RWPE1 (cell line): ENCODE measurements around the gene RELA.

Experiments used
- CTCF ChIA-PET: fragments of 350-600 bp; sonication (Branson Sonifier 250); formaldehyde crosslinking; extraction: SDS; loops from one replicate; lab custom pipeline; 2021; lab: Yijun Ruan, JAX
- POLR2A ChIA-PET: fragments of 400-600 bp; formaldehyde crosslinking; extraction: SDS; loops from one replicate; lab custom pipeline; 2020; ENCODE audit warnings: antibody characterized with exemption; ENCODE audit not compliant: low non-redundant PET; lab: Yijun Ruan, JAX
- DNase-seq: peaks from one replicate; pipeline ENCODE4 v3.0.0; 2012; ENCODE audit warnings: low spot score
- H3K27ac ChIP-seq: fragments of 450-650 bp; 2 replicates; pipeline ENCODE4 v1.5.1; 2017
- TF ChIP-seq, protein P1 (sequence below): fragments of 450-650 bp; conservative IDR thresholded peaks from 2 replicates; pipeline ENCODE4 v1.5.1; 2017; ENCODE audit warnings: low read depth, mild to moderate bottlenecking

Gene RELA

GRCh38 chr11:65607614-65608426, 54.9 kb downstream of the RELA start:
- DNase-seq = no peak
- TF ChIP-seq, protein P1, sequence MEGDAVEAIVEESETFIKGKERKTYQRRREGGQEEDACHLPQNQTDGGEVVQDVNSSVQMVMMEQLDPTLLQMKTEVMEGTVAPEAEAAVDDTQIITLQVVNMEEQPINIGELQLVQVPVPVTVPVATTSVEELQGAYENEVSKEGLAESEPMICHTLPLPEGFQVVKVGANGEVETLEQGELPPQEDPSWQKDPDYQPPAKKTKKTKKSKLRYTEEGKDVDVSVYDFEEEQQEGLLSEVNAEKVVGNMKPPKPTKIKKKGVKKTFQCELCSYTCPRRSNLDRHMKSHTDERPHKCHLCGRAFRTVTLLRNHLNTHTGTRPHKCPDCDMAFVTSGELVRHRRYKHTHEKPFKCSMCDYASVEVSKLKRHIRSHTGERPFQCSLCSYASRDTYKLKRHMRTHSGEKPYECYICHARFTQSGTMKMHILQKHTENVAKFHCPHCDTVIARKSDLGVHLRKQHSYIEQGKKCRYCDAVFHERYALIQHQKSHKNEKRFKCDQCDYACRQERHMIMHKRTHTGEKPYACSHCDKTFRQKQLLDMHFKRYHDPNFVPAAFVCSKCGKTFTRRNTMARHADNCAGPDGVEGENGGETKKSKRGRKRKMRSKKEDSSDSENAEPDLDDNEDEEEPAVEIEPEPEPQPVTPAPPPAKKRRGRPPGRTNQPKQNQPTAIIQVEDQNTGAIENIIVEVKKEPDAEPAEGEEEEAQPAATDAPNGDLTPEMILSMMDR = no peak
- ChIA-PET POLR2A (interaction anchor here (0.6 kb wide), 1 partner anchor 638 kb away, joined by 3 read pairs; no protein-coding TSS in a partner anchor), CTCF (interaction anchor here (0.6 to 3.7 kb wide), 2 partner anchors 14 to 799 kb away, joined by 3 to 16 read pairs; no protein-coding TSS in a partner anchor)
- H3K27ac ChIP-seq = peak overlapping the region; percentile 93

DNA sequence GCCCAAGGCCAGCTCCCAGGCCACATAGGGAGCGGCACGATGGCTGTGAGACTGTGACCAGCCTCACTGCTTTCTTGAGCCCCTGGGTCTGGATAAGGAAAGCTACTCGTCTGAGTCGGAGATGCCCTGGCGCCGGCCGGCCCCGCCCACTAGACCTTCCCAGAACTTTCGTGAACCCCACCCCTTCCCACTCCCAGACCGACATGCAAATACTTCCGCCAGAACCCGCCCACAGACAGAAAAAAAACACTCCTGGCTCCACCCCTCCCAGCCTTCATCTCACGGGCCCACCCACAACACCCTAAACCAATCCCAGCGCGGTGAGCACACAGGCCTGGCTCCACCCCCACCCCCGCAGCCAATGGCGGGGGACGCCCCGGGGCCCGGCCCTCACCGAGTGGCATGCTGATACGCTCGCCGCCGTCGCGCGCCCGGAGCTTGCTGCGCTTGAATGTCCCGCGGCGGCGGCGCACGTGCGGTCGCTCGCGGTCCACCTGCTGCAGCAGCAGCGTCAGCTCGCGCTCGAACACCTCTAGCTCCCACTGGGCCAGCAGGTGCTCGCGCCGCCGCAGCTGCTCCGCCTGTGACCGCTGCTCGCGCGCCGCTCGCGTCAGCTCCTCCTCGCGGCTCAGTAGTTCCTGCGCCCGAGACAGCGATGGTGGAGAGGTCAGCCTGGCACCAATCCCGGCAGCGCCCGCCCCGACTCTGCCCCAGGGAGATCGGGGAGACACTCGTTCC, 55.7 kb downstream of the RELA start:
- ChIA-PET POLR2A (interaction anchor here (0.6 kb wide), 1 partner anchor 16 kb away, joined by 3 read pairs; no protein-coding TSS in a partner anchor), CTCF (interaction anchor here (0.6 to 3.7 kb wide), 4 partner anchors 14 to 798 kb away, joined by 3 to 16 read pairs (median 3); no protein-coding TSS in a partner anchor)
- peak; percentile 90 for DNase-seq
- TF ChIP-seq, protein P1 = no peak
- H3K27ac ChIP-seq = peak overlapping the region; percentile 93

- TF ChIP-seq, protein P1 = no peak
- CTCF ChIA-PET = interaction anchor here (1.3 kb wide), 1 partner anchor 10 kb away, joined by 4 read pairs; no protein-coding TSS in a partner anchor
- peak overlapping the region; percentile 17; the same call in 1 of the 2 replicates for H3K27ac ChIP-seq
- POLR2A ChIA-PET = interaction anchor here (0.6 kb wide), 1 partner anchor 448 kb away, joined by 5 read pairs; the partner anchor contains the start of gene SF3B2
- no peak for DNase-seq
These were observed 58.5 kb downstream of the RELA start for GRCh38 chr11:65604258-65604657.
